ENCODE results near the gene MRPS18A. TPM values are rescaled to one million over a fixed set of nuclear protein-coding genes. Genes with fewer than 3 reads are reported as not detected.
A peak's percentile ranks its signal among the peaks of the same experiment; 100 is the strongest.

Gene MRPS18A
- total and polyA plus RNA-seq, 2 donors from 2014 or later: 36.4 to 103 TPM

DNA sequence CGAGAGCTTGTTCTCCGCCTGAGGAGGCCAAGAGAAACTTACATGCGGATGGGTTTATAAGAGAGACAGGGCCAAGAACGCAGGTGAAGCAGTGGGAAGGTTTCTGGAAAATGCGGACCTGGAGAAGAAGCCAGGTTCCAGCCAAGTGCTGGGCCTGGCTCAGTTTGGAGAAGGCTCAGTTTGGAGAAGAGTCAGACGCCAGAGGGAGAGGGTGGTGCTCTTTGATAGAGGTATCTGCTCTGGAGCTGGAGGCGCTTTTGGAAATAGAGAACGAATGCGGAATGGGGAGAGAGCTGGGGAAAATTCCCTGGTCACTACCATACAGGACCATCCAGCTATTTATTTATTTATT lies 42.0 kb downstream of the MRPS18A start:
- FAIRE-seq (no peak), DNase-seq (no peak)
- Histone ChIP-seq H3K4me1 (ENCODE audit: control insufficient read depth in 2 of 3, insufficient read depth in 2 of 3, low read depth in 1 of 3, low read length in 3 of 3) (peaks cover 0 to 3% (median 0%) of the 10 kb centered on the region in 3 donors), H3K4me3 (ENCODE audit: low read length in 3 of 3) (peak overlapping the region in 2 of 3 donors; percentile 26 to 28), H3K27ac (ENCODE audit: low read depth in 2 of 2, low read length in 2 of 2) (no peak overlapping the region), H3K27me3 (ENCODE audit: control insufficient read depth, insufficient read depth, low read length) (no peaks in the 10 kb centered on the region), H3K36me3 (ENCODE audit: control insufficient read depth in 2 of 3, insufficient read depth in 3 of 3, low read length in 3 of 3) (peaks cover 3 to 7% (median 3%) of the 10 kb centered on the region in 3 donors), H3K9me3 (ENCODE audit: control insufficient read depth in 2 of 3, insufficient read depth in 1 of 3, low read length in 3 of 3) (no peaks in the 10 kb centered on the region), H3K9ac (ENCODE audit: low read length in 3 of 3) (no peak overlapping the region)
- no peak for TF ChIP-seq CTCF (IDR thresholded peaks at IDR 0.05; ENCODE audit: borderline replicate concordance, extremely low read depth, insufficient read depth)
- intact Hi-C loops (cut with DNase I): no loop called here

DNA sequence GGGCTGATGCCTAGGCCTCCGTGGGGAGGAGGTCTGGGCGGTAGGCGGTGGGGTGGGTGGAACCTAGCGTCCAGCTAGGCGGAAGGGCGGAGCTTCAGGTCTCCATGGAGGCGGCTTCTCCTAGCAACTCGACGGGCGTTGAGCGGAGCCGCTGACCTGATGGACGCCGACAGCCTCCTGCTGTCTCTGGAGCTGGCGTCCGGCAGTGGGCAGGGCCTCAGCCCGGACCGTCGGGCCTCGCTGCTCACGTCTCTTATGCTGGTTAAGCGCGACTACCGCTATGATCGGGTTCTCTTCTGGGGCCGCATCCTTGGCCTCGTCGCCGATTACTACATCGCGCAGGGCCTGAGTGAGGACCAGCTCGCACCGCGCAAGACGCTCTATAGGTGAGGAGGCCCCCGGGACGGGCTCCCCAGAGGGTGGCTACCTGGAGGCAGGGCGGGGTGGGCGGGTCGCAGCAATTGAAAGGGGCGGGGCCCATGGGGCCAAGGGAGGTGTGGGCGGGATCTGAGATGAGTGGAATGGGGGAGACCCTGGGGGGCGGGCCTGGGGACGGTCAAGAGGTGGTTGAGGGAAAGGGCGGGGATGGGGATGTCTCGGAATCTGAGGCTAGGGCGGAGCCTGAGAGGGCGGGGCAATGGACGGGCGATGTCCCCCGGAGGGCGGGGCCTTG lies 42.5 kb downstream of the MRPS18A start, which contains the start of gene RSPH9:
Gene RSPH9 (plus strand): TSS at position 97 of the 673 bp plus-strand sequence. CDS start 63 bp downstream, at position 160.
- Histone ChIP-seq H3K27ac (ENCODE audit: low read depth in 2 of 2, low read length in 2 of 2) (no peak within 1 kb of the TSS), H3K27me3 (ENCODE audit: control insufficient read depth, insufficient read depth, low read length) (no peaks in the 10 kb centered on the region), H3K4me1 (ENCODE audit: control insufficient read depth in 2 of 3, insufficient read depth in 2 of 3, low read depth in 1 of 3, low read length in 3 of 3) (peaks cover 0 to 3% (median 0%) of the 10 kb centered on the region in 3 donors), H3K36me3 (ENCODE audit: control insufficient read depth in 2 of 3, insufficient read depth in 3 of 3, low read length in 3 of 3) (peaks cover 3 to 12% (median 5%) of the 10 kb centered on the region in 3 donors), H3K4me3 (ENCODE audit: low read length in 3 of 3) (peak within 1 kb of the TSS; percentile 36 to 47 (median 47)), H3K9ac (ENCODE audit: low read length in 3 of 3) (peak within 1 kb of the TSS in 1 of 3 donors; percentile 31), H3K9me3 (ENCODE audit: control insufficient read depth in 2 of 3, insufficient read depth in 1 of 3, low read length in 3 of 3) (no peaks in the 10 kb centered on the region)
- peak; percentile 83 to 92 (median 90) for DNase-seq
- TF ChIP-seq CTCF (IDR thresholded peaks at IDR 0.05; ENCODE audit: borderline replicate concordance, extremely low read depth, insufficient read depth): no peak
- intact Hi-C loops (cut with DNase I): no loop called here
- FAIRE-seq: no peak

- Histone ChIP-seq H3K27me3 (ENCODE audit: control insufficient read depth, insufficient read depth, low read length) (no peaks in the 10 kb centered on the region), H3K4me1 (ENCODE audit: control insufficient read depth in 2 of 3, insufficient read depth in 2 of 3, low read depth in 1 of 3, low read length in 3 of 3) (peaks cover 0 to 4% (median 0%) of the 10 kb centered on the region in 3 donors), H3K27ac (ENCODE audit: low read depth in 2 of 2, low read length in 2 of 2) (no peak overlapping the region), H3K36me3 (ENCODE audit: control insufficient read depth in 2 of 3, insufficient read depth in 3 of 3, low read length in 3 of 3) (peaks cover 5 to 20% (median 5%) of the 10 kb centered on the region in 3 donors), H3K9ac (ENCODE audit: low read length in 3 of 3) (no peak overlapping the region), H3K9me3 (ENCODE audit: control insufficient read depth in 2 of 3, insufficient read depth in 1 of 3, low read length in 3 of 3) (no peaks in the 10 kb centered on the region), H3K4me3 (ENCODE audit: low read length in 3 of 3) (no peak overlapping the region)
- FAIRE-seq (no peak), DNase-seq (no peak)
- intact Hi-C loops (cut with DNase I): no loop called here
- no peak for TF ChIP-seq CTCF (IDR thresholded peaks at IDR 0.05; ENCODE audit: borderline replicate concordance, extremely low read depth, insufficient read depth)
Measured at GRCh38 chr6:43639984-43640800, 47.4 kb downstream of the MRPS18A start.

Measured in kidney (tissue), 14 donors.